ENCODE data around the gene TPSB2.
"Not testable (repeated sequence)": the region's sequence is repeated elsewhere in the genome, so short reads cannot be mapped to it uniquely, and the experiment has no call there.

- not testable (repeated sequence) for TF ChIP-seq CTCF, POLR2AphosphoS5, POLR2A, EP300 (IDR thresholded peaks at IDR 0.05)
Measured at GRCh38 chr16:1198671-1199346, 31.2 kb downstream of the TPSB2 start.
